Caki2 (cell line): ENCODE results near the gene HSD17B1. TPM values are rescaled to one million over a fixed set of nuclear protein-coding genes. Genes with fewer than 3 reads are reported as not detected.
"Not testable (repeated sequence)": the region's sequence is repeated elsewhere in the genome, so short reads cannot be mapped to it uniquely, and the experiment has no call there.

Experiments
- DNase-seq: peaks from one replicate; pipeline ENCODE4 v3.0.0-alpha.2; 2015; ENCODE audit warnings: low read depth
- in situ Hi-C: cut with HindIII; loops from 2 replicates; pipeline ENCODE4 v1.10.0; 2016; ENCODE audit warnings: low sequenced_read_pairs, low pct_unique_long_range_greater_than_20kb, mixed read lengths
- total RNA-seq: library from RNA; depleted of rRNA; stranded (reverse); fragments of >200 nt; shearing (Covaris generic); gene quantifications from 2 replicates; pipeline ENCODE4 v1.2.3, GENCODE V29; 2014; ENCODE audit warnings: low replicate concordance

The HSD17B1 gene
- total RNA-seq, 1 experiment from 2014 or later = not detected

GRCh38 chr17:42521666-42522262 is 31.0 kb upstream of the HSD17B1 start:
- no peak for DNase-seq
- in situ Hi-C loops = no loop called here

- in situ Hi-C loops = no loop called here
Measured at GRCh38 chr17:42522263-42522790, 30.4 kb upstream of the HSD17B1 start.

GRCh38 chr17:42522798-42523278 is 29.9 kb upstream of the HSD17B1 start:
- no peak for DNase-seq
- in situ Hi-C loops = no loop called here

More at GRCh38 chr17:42522263-42522790, 30.4 kb upstream of the HSD17B1 start:
- DNase-seq = no peak

GRCh38 chr17:42525221-42525620 is 27.5 kb upstream of the HSD17B1 start:
- in situ Hi-C loops = no loop called here
- no peak for DNase-seq

- in situ Hi-C loops = no loop called here
- DNase-seq = no peak
Measured at GRCh38 chr17:42526031-42526444, 26.7 kb upstream of the HSD17B1 start.

- in situ Hi-C loops = no loop called here
Measured at GRCh38 chr17:42527932-42528331, 24.8 kb upstream of the HSD17B1 start.

GRCh38 chr17:42529061-42529460 is 23.7 kb upstream of the HSD17B1 start:
- DNase-seq = no peak
- in situ Hi-C loops = no loop called here

More at GRCh38 chr17:42527932-42528331, 24.8 kb upstream of the HSD17B1 start:
- DNase-seq = no peak

- in situ Hi-C loops = no loop called here
Measured at GRCh38 chr17:42530952-42531454, 21.7 kb upstream of the HSD17B1 start.

GRCh38 chr17:42531455-42532354 is 21.0 kb upstream of the HSD17B1 start:
- DNase-seq = peak; percentile 69

More at GRCh38 chr17:42530952-42531454, 21.7 kb upstream of the HSD17B1 start:
- no peak for DNase-seq

GRCh38 chr17:42535155-42536047 is 17.3 kb upstream of the HSD17B1 start:
- no peak for DNase-seq
- in situ Hi-C loops = no loop called here

More at GRCh38 chr17:42531455-42532354, 21.0 kb upstream of the HSD17B1 start:
- in situ Hi-C loops = no loop called here

GRCh38 chr17:42536048-42536371 is 16.7 kb upstream of the HSD17B1 start, which contains the start of gene NAGLU:
Gene NAGLU, plus strand, starts transcription at chr17:42536241. Its CDS starts 32 bp downstream, at chr17:42536273.
- peak; percentile 83 for DNase-seq
- in situ Hi-C loops = no loop called here

GRCh38 chr17:42536372-42537155 is 16.2 kb upstream of the HSD17B1 start:
- DNase-seq = peak; percentile 78
- in situ Hi-C loops = no loop called here

GRCh38 chr17:42537156-42537805 is 15.4 kb upstream of the HSD17B1 start:
- in situ Hi-C loops = no loop called here
- no peak for DNase-seq

GRCh38 chr17:42537826-42538451 is 14.8 kb upstream of the HSD17B1 start:
- in situ Hi-C loops = no loop called here
- no peak for DNase-seq

GRCh38 chr17:42538482-42538881 is 14.2 kb upstream of the HSD17B1 start:
- DNase-seq = no peak
- in situ Hi-C loops = no loop called here

- in situ Hi-C loops, DNase-seq: not testable (repeated sequence)
Measured at GRCh38 chr17:42540558-42540957, 12.2 kb upstream of the HSD17B1 start.
